Cardiac fibroblast (primary cell): ENCODE results near the gene CCNB1.

Source experiments
- DNase-seq, 2 donors: peaks; one replicate each; pipeline versions ENCODE4 v3.0.0 to v3.0.0-alpha.2; 2010; ENCODE audit warnings: low read depth in 2 of 2
- H3K4me3 ChIP-seq, 2 donors: replicated peaks in 1 of 2; 1 replicate in 1 of 2; 2 replicates in 1 of 2; pipeline ENCODE4 v1.5.1; 2011; ENCODE audit warnings: low read depth in 2 of 2, low read length in 2 of 2, mild to moderate bottlenecking in 2 of 2, moderate library complexity in 1 of 2
- TF ChIP-seq, protein P1 (sequence below): IDR thresholded peaks from one replicate; pipeline ENCODE4 v1.5.1; 2011; ENCODE audit warnings: low read depth, mild to moderate bottlenecking, low read length, inconsistent platforms

CCNB1 gene

DNA sequence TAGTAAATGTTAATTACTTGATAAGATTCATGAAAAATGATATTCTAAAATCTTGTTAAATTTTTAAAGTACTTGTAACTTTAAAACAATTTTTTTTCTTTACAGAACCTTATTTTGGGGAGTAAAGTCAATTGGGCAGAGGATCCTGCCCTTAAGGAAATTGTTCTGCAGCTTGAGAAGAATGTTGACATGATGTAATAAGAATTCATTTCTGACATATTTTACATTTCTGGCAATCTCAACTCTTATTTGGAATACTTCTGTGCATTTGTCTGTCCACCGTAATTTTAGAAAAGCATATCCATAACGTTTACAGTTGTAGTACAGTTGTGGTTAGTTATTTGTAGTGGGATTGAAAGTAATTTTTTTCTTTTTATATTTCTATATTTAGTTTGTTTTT lies 42.7 kb downstream of the CCNB1 start:
- peak; percentile 11 to 35 for DNase-seq
- H3K4me3 ChIP-seq, result no peak overlapping the region
- TF ChIP-seq, protein P1, sequence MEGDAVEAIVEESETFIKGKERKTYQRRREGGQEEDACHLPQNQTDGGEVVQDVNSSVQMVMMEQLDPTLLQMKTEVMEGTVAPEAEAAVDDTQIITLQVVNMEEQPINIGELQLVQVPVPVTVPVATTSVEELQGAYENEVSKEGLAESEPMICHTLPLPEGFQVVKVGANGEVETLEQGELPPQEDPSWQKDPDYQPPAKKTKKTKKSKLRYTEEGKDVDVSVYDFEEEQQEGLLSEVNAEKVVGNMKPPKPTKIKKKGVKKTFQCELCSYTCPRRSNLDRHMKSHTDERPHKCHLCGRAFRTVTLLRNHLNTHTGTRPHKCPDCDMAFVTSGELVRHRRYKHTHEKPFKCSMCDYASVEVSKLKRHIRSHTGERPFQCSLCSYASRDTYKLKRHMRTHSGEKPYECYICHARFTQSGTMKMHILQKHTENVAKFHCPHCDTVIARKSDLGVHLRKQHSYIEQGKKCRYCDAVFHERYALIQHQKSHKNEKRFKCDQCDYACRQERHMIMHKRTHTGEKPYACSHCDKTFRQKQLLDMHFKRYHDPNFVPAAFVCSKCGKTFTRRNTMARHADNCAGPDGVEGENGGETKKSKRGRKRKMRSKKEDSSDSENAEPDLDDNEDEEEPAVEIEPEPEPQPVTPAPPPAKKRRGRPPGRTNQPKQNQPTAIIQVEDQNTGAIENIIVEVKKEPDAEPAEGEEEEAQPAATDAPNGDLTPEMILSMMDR, result no peak

DNA sequence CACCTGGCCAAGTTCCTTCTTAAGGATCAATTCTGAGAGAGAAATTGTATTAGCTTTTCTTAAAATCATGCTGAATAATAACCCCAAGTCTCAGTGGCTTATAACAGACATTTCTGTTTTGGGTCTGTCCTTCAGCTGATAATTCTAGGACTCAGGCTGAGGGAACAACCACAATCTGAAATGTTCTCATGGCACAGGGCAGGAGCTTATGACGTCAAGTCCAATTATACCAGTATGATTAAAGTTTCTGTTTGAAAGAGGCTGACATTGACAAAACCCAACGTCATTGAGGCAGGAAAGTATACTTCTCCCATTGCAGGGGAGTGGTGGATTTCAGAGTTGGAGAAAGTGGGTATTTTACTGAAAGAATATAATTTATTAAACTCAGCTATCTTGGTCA lies 44.2 kb downstream of the CCNB1 start:
- TF ChIP-seq, protein P1, result no peak
- no peak for DNase-seq
- H3K4me3 ChIP-seq, result no peak overlapping the region

DNA sequence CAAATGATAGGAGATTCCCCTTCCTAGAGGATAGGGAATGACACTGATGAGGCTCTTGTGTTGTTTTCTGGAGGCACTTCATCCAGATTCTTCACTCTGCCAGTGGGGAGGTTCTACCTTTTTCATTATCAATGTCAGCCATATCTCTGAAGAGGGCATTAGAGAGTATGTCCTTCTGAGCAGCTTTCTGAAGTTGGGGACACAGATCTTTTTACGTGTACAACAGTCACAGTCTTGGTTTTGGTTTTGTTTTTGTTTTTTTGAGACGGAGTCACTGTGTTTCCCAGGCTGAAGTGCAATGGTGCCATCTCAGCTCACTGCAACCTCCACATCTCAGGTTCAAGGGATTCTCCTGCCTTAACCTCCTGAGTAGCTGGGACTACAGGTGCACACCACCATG lies 45.1 kb downstream of the CCNB1 start:
- H3K4me3 ChIP-seq, result no peak overlapping the region
- DNase-seq, result no peak
- TF ChIP-seq, protein P1, result no peak

DNA sequence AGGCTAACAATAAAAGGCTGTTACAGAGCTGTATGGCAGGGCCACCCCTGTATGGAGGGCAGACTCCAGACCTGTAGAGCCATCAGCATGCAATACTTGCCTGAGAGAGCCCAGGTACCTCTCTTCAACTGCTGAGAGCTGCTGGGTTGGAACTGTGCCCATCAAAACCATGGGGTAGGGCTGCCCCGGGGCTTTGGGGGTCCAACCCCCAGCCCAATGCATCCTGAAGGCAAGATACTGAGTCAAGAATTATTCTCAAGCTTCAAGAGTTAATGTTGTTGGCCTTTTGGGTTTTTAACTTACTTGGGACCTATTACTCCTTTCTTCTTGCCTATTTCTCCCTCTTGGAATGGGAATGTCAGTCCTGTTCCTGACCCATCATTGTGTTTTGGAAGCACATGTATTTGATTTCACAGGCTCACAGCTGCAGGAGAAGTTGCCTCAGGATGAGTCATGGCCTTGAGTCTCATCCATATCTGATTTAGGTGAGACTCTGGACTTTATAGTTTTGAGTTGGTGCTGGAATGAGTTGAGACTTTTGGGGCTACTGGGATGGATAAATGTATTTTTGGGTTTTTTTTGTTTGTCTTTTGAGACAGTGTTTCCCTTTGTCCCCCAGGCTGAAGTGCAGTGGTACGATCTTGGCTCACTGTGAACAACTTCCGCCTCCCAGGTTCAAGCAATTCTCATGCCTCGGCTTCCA lies 46.7 kb downstream of the CCNB1 start:
- peak; percentile 51 to 72 for DNase-seq
- TF ChIP-seq, protein P1, result no peak
- no peak overlapping the region for H3K4me3 ChIP-seq

DNA sequence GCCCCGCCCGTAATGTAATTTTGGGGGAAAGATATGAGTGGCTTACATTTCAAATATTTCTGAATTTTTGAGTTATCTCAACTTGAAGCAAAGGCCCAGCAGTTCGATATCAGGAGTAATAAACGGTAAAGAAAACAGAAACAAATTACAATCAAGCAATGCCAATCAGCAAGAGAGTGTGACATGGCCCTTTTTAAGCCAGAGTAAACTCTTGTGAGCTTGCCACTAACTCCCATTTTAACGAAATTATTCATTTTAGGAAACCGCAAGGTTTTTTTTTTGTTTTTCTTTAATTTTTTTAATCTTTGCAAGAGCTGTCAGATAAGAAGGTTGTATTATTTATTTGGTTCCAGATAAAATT lies 50.2 kb downstream of the CCNB1 start:
- H3K4me3 ChIP-seq, result peak overlapping the region; percentile 99 to 100
- TF ChIP-seq, protein P1, result no peak
- no peak for DNase-seq

DNA sequence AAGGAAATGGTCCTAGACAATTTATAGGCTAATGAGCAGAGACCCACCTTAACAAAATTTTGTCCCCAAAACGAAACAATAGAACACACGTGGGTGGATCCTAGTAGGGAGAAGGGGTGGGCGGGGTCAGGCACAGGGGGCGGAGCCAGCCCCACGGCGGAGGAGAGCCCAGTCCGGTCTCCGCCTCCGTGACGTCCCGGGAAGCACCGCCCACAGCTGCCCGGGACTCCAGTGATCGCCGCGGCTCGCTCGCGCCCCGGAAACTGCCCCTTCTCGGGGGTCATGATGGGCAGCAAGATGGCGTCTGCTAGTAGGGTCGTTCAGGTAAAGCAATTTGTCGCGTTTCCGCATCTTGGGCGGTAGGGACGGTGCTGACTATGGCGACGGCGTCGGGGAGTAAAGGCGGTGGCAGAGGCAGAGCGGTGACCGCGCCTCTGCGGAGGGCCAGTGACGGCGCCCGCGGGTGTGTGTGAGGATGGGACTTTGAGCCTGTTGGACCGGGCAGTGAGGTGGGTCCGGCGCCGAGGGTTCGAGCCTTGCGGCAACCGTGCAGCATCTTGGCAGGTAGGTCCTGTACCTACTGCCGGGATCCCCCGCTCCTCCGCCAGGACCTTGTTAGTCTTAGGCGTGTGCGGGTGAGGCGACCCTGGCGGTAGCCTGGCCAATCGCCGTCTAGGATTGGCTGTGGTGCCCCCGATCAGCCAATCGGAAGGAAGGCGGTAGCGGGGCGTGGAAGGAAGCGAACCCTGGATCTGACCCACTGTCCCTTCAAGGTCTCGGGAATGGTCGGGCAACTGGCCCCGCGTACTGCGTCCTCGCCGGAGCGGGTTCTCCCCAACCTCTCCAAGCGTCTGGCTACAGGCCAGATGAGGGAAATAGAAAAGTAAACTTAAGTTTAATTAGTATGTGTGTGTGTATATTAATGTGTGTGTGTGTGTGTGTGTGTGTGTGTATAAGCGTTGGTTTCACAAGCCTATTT lies 50.9 kb downstream of the CCNB1 start:
- peak overlapping the region; percentile 99 to 100 for H3K4me3 ChIP-seq
- peak; percentile 91 to 95 for DNase-seq
- TF ChIP-seq, protein P1, result peak; percentile 14
